ENCODE results near the gene CCND1. TPM values are rescaled to one million over a fixed set of nuclear protein-coding genes. Genes with fewer than 3 reads are reported as not detected.

Gene CCND1
- total RNA-seq, 1 experiment from 2014 or later: 331 TPM

GRCh38 chr11:69697469-69697843, 56.5 kb downstream of the CCND1 start:
- H3K4me1 ChIP-seq: peaks cover 9% of the 10 kb centered on the region
- peaks cover 4% of the 10 kb centered on the region for H3K9me3 Mint-ChIP-seq (ENCODE audit: unreplicated experiment)
- H3K36me3 Mint-ChIP-seq (ENCODE audit: insufficient read depth, unreplicated experiment): peaks cover 4% of the 10 kb centered on the region

GRCh38 chr11:69697861-69698260, 56.9 kb downstream of the CCND1 start:
- TF ChIP-seq, protein P1, sequence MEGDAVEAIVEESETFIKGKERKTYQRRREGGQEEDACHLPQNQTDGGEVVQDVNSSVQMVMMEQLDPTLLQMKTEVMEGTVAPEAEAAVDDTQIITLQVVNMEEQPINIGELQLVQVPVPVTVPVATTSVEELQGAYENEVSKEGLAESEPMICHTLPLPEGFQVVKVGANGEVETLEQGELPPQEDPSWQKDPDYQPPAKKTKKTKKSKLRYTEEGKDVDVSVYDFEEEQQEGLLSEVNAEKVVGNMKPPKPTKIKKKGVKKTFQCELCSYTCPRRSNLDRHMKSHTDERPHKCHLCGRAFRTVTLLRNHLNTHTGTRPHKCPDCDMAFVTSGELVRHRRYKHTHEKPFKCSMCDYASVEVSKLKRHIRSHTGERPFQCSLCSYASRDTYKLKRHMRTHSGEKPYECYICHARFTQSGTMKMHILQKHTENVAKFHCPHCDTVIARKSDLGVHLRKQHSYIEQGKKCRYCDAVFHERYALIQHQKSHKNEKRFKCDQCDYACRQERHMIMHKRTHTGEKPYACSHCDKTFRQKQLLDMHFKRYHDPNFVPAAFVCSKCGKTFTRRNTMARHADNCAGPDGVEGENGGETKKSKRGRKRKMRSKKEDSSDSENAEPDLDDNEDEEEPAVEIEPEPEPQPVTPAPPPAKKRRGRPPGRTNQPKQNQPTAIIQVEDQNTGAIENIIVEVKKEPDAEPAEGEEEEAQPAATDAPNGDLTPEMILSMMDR (IDR thresholded peaks at IDR 0.05; ENCODE audit: insufficient read depth in 1 of 2, low read depth in 1 of 2, low read length in 1 of 2, severe bottlenecking in 1 of 2, unreplicated experiment in 1 of 2): no peak
- Histone ChIP-seq H3K4me3 (ENCODE audit: low read depth, low read length) (no peak overlapping the region), H3K27me3 (replicated peaks; ENCODE audit: control insufficient read depth, insufficient read depth, low read length) (no peaks in the 10 kb centered on the region), H3K9me3 (no peaks in the 10 kb centered on the region), H3K4me1 (peaks cover 9% of the 10 kb centered on the region), H3K36me3 (ENCODE audit: control insufficient read depth, insufficient read depth, low read length) (no peaks in the 10 kb centered on the region)
- no peak overlapping the region for H3K4me3 Mint-ChIP-seq (ENCODE audit: unreplicated experiment)
- peaks cover under 1% of the 10 kb centered on the region for H3K9me3 Mint-ChIP-seq (ENCODE audit: unreplicated experiment)
- intact Hi-C loops (cut with micrococcal nuclease; ENCODE audit: unreplicated experiment): no loop called here
- peaks cover 11% of the 10 kb centered on the region for H3K4me1 Mint-ChIP-seq (ENCODE audit: low read depth, unreplicated experiment)
- ChIA-PET POLR2A (no interaction called here), CTCF (no interaction called here)
- no TSS peak for BruUV-seq (replicated peaks)
- H3K36me3 Mint-ChIP-seq (ENCODE audit: insufficient read depth, unreplicated experiment): peaks cover 4% of the 10 kb centered on the region
- no peak for DNase-seq
- no peak overlapping the region for H3K27ac Mint-ChIP-seq (ENCODE audit: unreplicated experiment)
- no peaks in the 10 kb centered on the region for H3K27me3 Mint-ChIP-seq (ENCODE audit: insufficient read depth, unreplicated experiment)

More at GRCh38 chr11:69697469-69697843, 56.5 kb downstream of the CCND1 start:
- Mint-ChIP-seq H3K27me3 (ENCODE audit: insufficient read depth, unreplicated experiment) (no peaks in the 10 kb centered on the region), H3K4me3 (ENCODE audit: unreplicated experiment) (no peak overlapping the region), H3K27ac (ENCODE audit: unreplicated experiment) (no peak overlapping the region), H3K4me1 (ENCODE audit: low read depth, unreplicated experiment) (peaks cover 11% of the 10 kb centered on the region)
- ChIA-PET CTCF (interaction anchor here (0.6 kb wide), 1 partner anchor 33 kb away, joined by 3 read pairs; no protein-coding TSS in a partner anchor), POLR2A (no interaction called here)
- no TSS peak for BruUV-seq (replicated peaks)
- no peaks in the 10 kb centered on the region for H3K27me3 ChIP-seq (replicated peaks; ENCODE audit: control insufficient read depth, insufficient read depth, low read length)
- intact Hi-C loops (cut with micrococcal nuclease; ENCODE audit: unreplicated experiment): no loop called here
- no peaks in the 10 kb centered on the region for H3K36me3 ChIP-seq (ENCODE audit: control insufficient read depth, insufficient read depth, low read length)
- no peaks in the 10 kb centered on the region for H3K9me3 ChIP-seq
- TF ChIP-seq, protein P1 (IDR thresholded peaks at IDR 0.05; ENCODE audit: insufficient read depth in 1 of 2, low read depth in 1 of 2, low read length in 1 of 2, severe bottlenecking in 1 of 2, unreplicated experiment in 1 of 2): no peak
- no peak for DNase-seq
- no peak overlapping the region for H3K4me3 ChIP-seq (ENCODE audit: low read depth, low read length)

- TF ChIP-seq, protein P1 (IDR thresholded peaks at IDR 0.05; ENCODE audit: insufficient read depth in 1 of 2, low read depth in 1 of 2, low read length in 1 of 2, severe bottlenecking in 1 of 2, unreplicated experiment in 1 of 2): no peak
- Mint-ChIP-seq H3K4me1 (ENCODE audit: low read depth, unreplicated experiment) (peaks cover 11% of the 10 kb centered on the region), H3K36me3 (ENCODE audit: insufficient read depth, unreplicated experiment) (peaks cover 4% of the 10 kb centered on the region), H3K27me3 (ENCODE audit: insufficient read depth, unreplicated experiment) (no peaks in the 10 kb centered on the region), H3K27ac (ENCODE audit: unreplicated experiment) (no peak overlapping the region), H3K4me3 (ENCODE audit: unreplicated experiment) (no peak overlapping the region), H3K9me3 (ENCODE audit: unreplicated experiment) (no peaks in the 10 kb centered on the region)
- no peak for DNase-seq
- no TSS peak for BruUV-seq (replicated peaks)
- ChIA-PET POLR2A (no interaction called here), CTCF (no interaction called here)
- H3K4me3 ChIP-seq (ENCODE audit: low read depth, low read length): no peak overlapping the region
- no peaks in the 10 kb centered on the region for H3K27me3 ChIP-seq (replicated peaks; ENCODE audit: control insufficient read depth, insufficient read depth, low read length)
- H3K9me3 ChIP-seq: no peaks in the 10 kb centered on the region
- intact Hi-C loops (cut with micrococcal nuclease; ENCODE audit: unreplicated experiment): no loop called here
- H3K36me3 ChIP-seq (ENCODE audit: control insufficient read depth, insufficient read depth, low read length): no peaks in the 10 kb centered on the region
- peaks cover 9% of the 10 kb centered on the region for H3K4me1 ChIP-seq
These were observed 57.4 kb downstream of the CCND1 start for GRCh38 chr11:69698362-69698761.
